NCI-H2227 treated with DMSO at 0.1 percent for 48 hours (cell line): ENCODE data around the gene PPP1R18.
A peak's percentile ranks its signal among the peaks of the same experiment; 100 is the strongest.
"Not testable (repeated sequence)": the region's sequence is repeated elsewhere in the genome, so short reads cannot be mapped to it uniquely, and the experiment has no call there.

ENCODE experiments used
- DNase-seq: peaks from one replicate; lab custom pipeline; 2025; lab: John Stamatoyannopoulos, UW

PPP1R18 gene

GRCh38 chr6:30666300-30666699 is 20.1 kb downstream of the PPP1R18 start:
- DNase-seq, result not testable (repeated sequence)

- DNase-seq, result no peak
Measured at GRCh38 chr6:30664994-30665767, 21.3 kb downstream of the PPP1R18 start.

- DNase-seq, result not testable (repeated sequence)
Measured at GRCh38 chr6:30657922-30658321, 28.5 kb downstream of the PPP1R18 start.

- no peak for DNase-seq
Measured at GRCh38 chr6:30657454-30657853, 29.0 kb downstream of the PPP1R18 start.

- DNase-seq, result no peak
Measured at GRCh38 chr6:30656513-30656912, 29.9 kb downstream of the PPP1R18 start.

- no peak for DNase-seq
Measured at GRCh38 chr6:30655743-30656094, 30.7 kb downstream of the PPP1R18 start.

- no peak for DNase-seq
Measured at GRCh38 chr6:30654798-30655742, 31.4 kb downstream of the PPP1R18 start.

GRCh38 chr6:30651143-30651542 is 35.3 kb downstream of the PPP1R18 start:
- DNase-seq, result no peak

- DNase-seq, result peak; percentile 91
Measured at GRCh38 chr6:30647242-30648116, 39.0 kb downstream of the PPP1R18 start.

GRCh38 chr6:30646450-30647241 is 39.8 kb downstream of the PPP1R18 start, which contains the start of gene C6orf136:
C6orf136 (plus strand) TSS chr6:30647133; CDS start chr6:30647232, 99 bp downstream.
- peak; percentile 91 for DNase-seq

- peak; percentile 9 for DNase-seq
Measured at GRCh38 chr6:30645989-30646388, 40.5 kb downstream of the PPP1R18 start.

GRCh38 chr6:30644769-30645168 is 41.7 kb downstream of the PPP1R18 start:
- no peak for DNase-seq

- no peak for DNase-seq
Measured at GRCh38 chr6:30643656-30644055, 42.8 kb downstream of the PPP1R18 start.

GRCh38 chr6:30641048-30641447 is 45.4 kb downstream of the PPP1R18 start:
- no peak for DNase-seq

- DNase-seq, result no peak
Measured at GRCh38 chr6:30640481-30640880, 46.0 kb downstream of the PPP1R18 start.

- DNase-seq, result no peak
Measured at GRCh38 chr6:30635834-30636233, 50.6 kb downstream of the PPP1R18 start.

GRCh38 chr6:30626484-30627366 is 59.7 kb downstream of the PPP1R18 start, which contains the start of gene ATAT1:
ATAT1 (plus strand) TSS chr6:30626874.
- peak; percentile 84 for DNase-seq
